Smooth muscle cell (in vitro differentiated cells): ENCODE results near the gene GBGT1. TPM values are rescaled to one million over a fixed set of nuclear protein-coding genes. Genes with fewer than 3 reads are reported as not detected.

ENCODE experiments used
- DNase-seq: peaks from one replicate; lab custom pipeline; 2025; ENCODE audit not compliant: unreplicated experiment; lab: John Stamatoyannopoulos, UW
- H2AFZ ChIP-seq: fragments of 200-600 bp; sonication (generic); 2 replicates; pipeline ENCODE4 v1.6.0; 2016; ENCODE audit warnings: antibody characterized with exemption, low read depth, mild to moderate bottlenecking
- H3F3A ChIP-seq: fragments of 200-600 bp; sonication (generic); 2 replicates; pipeline ENCODE4 v1.6.0; 2017; ENCODE audit warnings: antibody characterized with exemption, low read depth
- H3K27ac ChIP-seq: fragments of 200-600 bp; sonication (generic); 2 replicates; pipeline ENCODE4 v1.5.1; 2016; ENCODE audit warnings: low read depth, mild to moderate bottlenecking
- H3K27me3 ChIP-seq: fragments of 200-600 bp; sonication (generic); 2 replicates; pipeline ENCODE4 v1.6.1; 2016; ENCODE audit warnings: low read depth, mild to moderate bottlenecking
- H3K36me3 ChIP-seq: fragments of 200-600 bp; sonication (generic); 2 replicates; pipeline ENCODE4 v1.5.1; 2016; ENCODE audit warnings: low read depth
- H3K4me1 ChIP-seq: fragments of 200-600 bp; sonication (generic); 2 replicates; pipeline ENCODE4 v1.5.1; 2016; ENCODE audit warnings: low read depth
- H3K4me2 ChIP-seq: fragments of 200-600 bp; sonication (generic); 2 replicates; pipeline ENCODE4 v1.6.0; 2016; ENCODE audit warnings: mild to moderate bottlenecking
- H3K4me3 ChIP-seq: fragments of 200-600 bp; sonication (generic); 2 replicates; pipeline ENCODE4 v1.5.1; 2016; ENCODE audit warnings: mild to moderate bottlenecking
- H3K79me2 ChIP-seq: fragments of 200-600 bp; sonication (generic); 2 replicates; pipeline ENCODE4 v1.6.0; 2016; ENCODE audit warnings: low read depth, mild to moderate bottlenecking
- H3K9ac ChIP-seq: fragments of 200-600 bp; sonication (generic); 2 replicates; pipeline ENCODE4 v1.6.0; 2016; ENCODE audit warnings: low read depth
- H3K9me3 ChIP-seq: fragments of 200-600 bp; sonication (generic); replicated peaks from 2 replicates; pipeline ENCODE4 v1.5.1; 2016; ENCODE audit warnings: low read depth
- H4K20me1 ChIP-seq: fragments of 200-600 bp; sonication (generic); 2 replicates; pipeline ENCODE4 v1.6.0; 2016; ENCODE audit warnings: low read depth
- WGBS: methylation state at CpG from one replicate; pipeline ENCODE4 v1.1.7; 2016; ENCODE audit warnings: low lambda C conversion rate; 5-methylcytosine and 5-hydroxymethylcytosine counted together
- polyA plus RNA-seq: library from polyadenylated mRNA; unstranded; fragments of >200 nt; fragmentation: Nextera tagmentation; extraction: Ambion mirVana; gene quantifications from 2 replicates; pipeline ENCODE4 v1.2.1, GENCODE V29; 2016
- total RNA-seq: library from RNA; depleted of rRNA; stranded (reverse); fragments of >200 nt; gene quantifications from 2 replicates; pipeline ENCODE4 v1.2.3, GENCODE V29; 2014
- TF ChIP-seq, protein P1 (sequence below): fragments of 200-600 bp; sonication (generic); IDR thresholded peaks from 2 replicates; pipeline ENCODE4 v1.5.1; 2017; ENCODE audit warnings: borderline replicate concordance, mild to moderate bottlenecking, antibody characterized with exemption; ENCODE audit not compliant: insufficient read depth, poor library complexity, severe bottlenecking

GBGT1 gene
- total and polyA plus RNA-seq, 2 experiments from 2014 or later: 4.5 to 11.3 TPM

DNA sequence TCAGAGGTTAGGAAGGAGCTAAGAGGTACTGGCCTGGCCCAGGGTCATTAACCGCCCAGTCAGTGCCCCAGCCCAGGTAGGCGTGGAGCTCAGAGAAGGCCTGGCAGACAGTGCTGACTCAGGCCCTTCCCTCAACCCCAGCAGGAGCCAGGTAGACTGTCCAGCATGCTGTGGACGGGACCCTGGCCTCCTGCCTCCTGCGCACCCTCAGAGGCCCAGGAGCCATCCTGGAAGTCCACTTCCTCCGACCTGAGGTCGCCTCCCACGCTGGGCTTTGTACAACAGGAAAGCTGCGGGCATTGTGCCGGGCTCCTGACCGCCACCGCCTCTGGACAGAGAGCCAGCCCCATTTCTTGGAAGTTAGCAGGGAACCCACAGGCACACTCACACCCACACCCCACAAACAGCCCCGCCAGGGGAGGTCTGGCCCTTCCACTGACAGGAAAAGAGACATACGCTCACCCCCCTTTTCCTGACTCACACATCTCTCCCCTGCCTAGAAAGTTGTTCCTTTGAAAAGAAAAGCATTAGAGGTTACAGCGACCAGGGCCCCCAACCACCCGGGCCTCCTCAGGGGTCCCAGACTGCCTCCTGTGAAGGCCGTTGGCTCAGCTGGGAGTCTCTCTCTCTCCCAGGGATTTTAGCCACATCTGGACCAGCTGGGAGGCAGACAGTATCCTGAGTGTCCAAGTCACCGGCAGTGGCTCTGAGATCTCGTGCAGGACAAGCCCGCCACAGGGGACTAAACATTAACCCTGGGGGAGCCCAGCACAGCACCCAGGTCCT lies 50.4 kb downstream of the GBGT1 start:
- no peak for DNase-seq
- TF ChIP-seq, protein P1, sequence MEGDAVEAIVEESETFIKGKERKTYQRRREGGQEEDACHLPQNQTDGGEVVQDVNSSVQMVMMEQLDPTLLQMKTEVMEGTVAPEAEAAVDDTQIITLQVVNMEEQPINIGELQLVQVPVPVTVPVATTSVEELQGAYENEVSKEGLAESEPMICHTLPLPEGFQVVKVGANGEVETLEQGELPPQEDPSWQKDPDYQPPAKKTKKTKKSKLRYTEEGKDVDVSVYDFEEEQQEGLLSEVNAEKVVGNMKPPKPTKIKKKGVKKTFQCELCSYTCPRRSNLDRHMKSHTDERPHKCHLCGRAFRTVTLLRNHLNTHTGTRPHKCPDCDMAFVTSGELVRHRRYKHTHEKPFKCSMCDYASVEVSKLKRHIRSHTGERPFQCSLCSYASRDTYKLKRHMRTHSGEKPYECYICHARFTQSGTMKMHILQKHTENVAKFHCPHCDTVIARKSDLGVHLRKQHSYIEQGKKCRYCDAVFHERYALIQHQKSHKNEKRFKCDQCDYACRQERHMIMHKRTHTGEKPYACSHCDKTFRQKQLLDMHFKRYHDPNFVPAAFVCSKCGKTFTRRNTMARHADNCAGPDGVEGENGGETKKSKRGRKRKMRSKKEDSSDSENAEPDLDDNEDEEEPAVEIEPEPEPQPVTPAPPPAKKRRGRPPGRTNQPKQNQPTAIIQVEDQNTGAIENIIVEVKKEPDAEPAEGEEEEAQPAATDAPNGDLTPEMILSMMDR: no peak
- Histone ChIP-seq H3K27ac (peak overlapping the region; percentile 89), H3K27me3 (no peaks in the 10 kb centered on the region), H3K9ac (peak overlapping the region; percentile 64), H3K36me3 (no peaks in the 10 kb centered on the region), H3K79me2 (peaks cover 17% of the 10 kb centered on the region), H3K4me1 (peaks cover 26% of the 10 kb centered on the region), H2AFZ (no peak overlapping the region), H3K4me2 (peak overlapping the region; percentile 72), H3K9me3 (no peaks in the 10 kb centered on the region), H3K4me3 (no peak overlapping the region), H3F3A (peaks cover 12% of the 10 kb centered on the region), H4K20me1 (peaks cover 89% of the 10 kb centered on the region)
- 67% methylated on average over 19 of the region's 19 CpGs for WGBS

DNA sequence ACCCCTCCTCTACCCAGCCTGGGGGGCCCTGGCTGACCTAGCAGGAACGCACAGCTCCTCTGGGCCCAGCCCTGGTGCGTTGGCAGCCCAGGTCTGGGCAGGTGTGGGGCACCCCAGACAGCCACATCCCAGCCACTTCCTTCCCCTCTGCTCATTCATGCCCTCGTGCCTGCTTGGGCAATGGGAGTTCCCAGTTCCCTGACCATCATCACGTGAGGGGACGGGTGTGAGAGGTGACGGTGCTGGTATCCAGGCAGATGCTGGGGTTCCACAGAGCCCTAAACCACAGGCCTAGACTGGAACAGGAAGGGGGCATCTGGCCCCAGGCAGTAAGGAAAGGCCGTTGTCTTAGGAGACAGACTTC lies 51.1 kb downstream of the GBGT1 start:
- H3K27ac ChIP-seq: peak overlapping the region; percentile 89
- peaks cover 12% of the 10 kb centered on the region for H3K79me2 ChIP-seq
- peak overlapping the region; percentile 72 for H3K4me2 ChIP-seq
- H4K20me1 ChIP-seq: peaks cover 88% of the 10 kb centered on the region
- peaks cover 26% of the 10 kb centered on the region for H3K4me1 ChIP-seq
- peaks cover 12% of the 10 kb centered on the region for H3F3A ChIP-seq
- no peak for DNase-seq
- H3K9ac ChIP-seq: no peak overlapping the region
- no peaks in the 10 kb centered on the region for H3K27me3 ChIP-seq
- H3K4me3 ChIP-seq: no peak overlapping the region
- no peak overlapping the region for H2AFZ ChIP-seq
- no peaks in the 10 kb centered on the region for H3K36me3 ChIP-seq
- whole genome bisulfite sequencing: 86% methylated on average over 7 of the region's 7 CpGs
- H3K9me3 ChIP-seq: no peaks in the 10 kb centered on the region
- TF ChIP-seq, protein P1: no peak

GRCh38 chr9:133111808-133112662 lies 51.7 kb downstream of the GBGT1 start:
- 96% methylated on average over 29 of the region's 30 CpGs for WGBS
- no peak overlapping the region for H3K9ac ChIP-seq
- peaks cover 12% of the 10 kb centered on the region for H3F3A ChIP-seq
- no peak for DNase-seq
- H3K9me3 ChIP-seq: no peaks in the 10 kb centered on the region
- H3K27ac ChIP-seq: no peak overlapping the region
- peaks cover 82% of the 10 kb centered on the region for H4K20me1 ChIP-seq
- peaks cover 7% of the 10 kb centered on the region for H3K79me2 ChIP-seq
- H2AFZ ChIP-seq: no peak overlapping the region
- H3K4me1 ChIP-seq: peaks cover 26% of the 10 kb centered on the region
- no peaks in the 10 kb centered on the region for H3K27me3 ChIP-seq
- no peak overlapping the region for H3K4me3 ChIP-seq
- no peaks in the 10 kb centered on the region for H3K36me3 ChIP-seq
- no peak overlapping the region for H3K4me2 ChIP-seq
- TF ChIP-seq, protein P1: no peak
